GM12878 (cell line): ENCODE measurements around the gene TTLL10. TPM values are rescaled to one million over a fixed set of nuclear protein-coding genes. Genes with fewer than 3 reads are reported as not detected.
A peak's percentile ranks its signal among the peaks of the same experiment; 100 is the strongest.

Experiments
- BHLHE40 ChIP-seq, 2 experiments: fragments of 450-650 bp in 1 of 2; IDR thresholded peaks; 2 replicates each; pipeline ENCODE4 v1.6.1; 2011 to 2017; ENCODE audit warnings: low read depth in 2 of 2, borderline replicate concordance in 1 of 2, improper control_type of control experiment in 1 of 2, low read length in 1 of 2, mild to moderate bottlenecking in 1 of 2
- CEBPB ChIP-seq, 2 experiments: fragments of 150-350 bp in 1 of 2; IDR thresholded peaks; 2 replicates each; pipeline ENCODE4 v1.6.1; 2012 to 2014; ENCODE audit warnings: low read depth in 2 of 2, low read length in 2 of 2, borderline replicate concordance in 1 of 2, inconsistent platforms in 1 of 2
- CREB1 ChIP-seq: IDR thresholded peaks from 2 replicates; pipeline ENCODE4 v1.6.1; 2012; ENCODE audit warnings: low read depth, mild to moderate bottlenecking, inconsistent platforms
- ESRRA ChIP-seq: IDR thresholded peaks from 2 replicates; pipeline ENCODE4 v1.6.1; 2012; ENCODE audit warnings: mild to moderate bottlenecking, low read length, improper control_type of control experiment
- JUND ChIP-seq: IDR thresholded peaks from 2 replicates; pipeline ENCODE4 v1.6.1; 2012; ENCODE audit warnings: low read depth, mild to moderate bottlenecking, low read length, improper control_type of control experiment, moderate library complexity
- MTA2 ChIP-seq: fragments of 450-650 bp; IDR thresholded peaks from 2 replicates; pipeline ENCODE4 v1.6.1; 2016; ENCODE audit warnings: low read depth, mild to moderate bottlenecking, moderate library complexity
- NR2C1 ChIP-seq: fragments of 450-650 bp; IDR thresholded peaks from 2 replicates; pipeline ENCODE4 v1.6.1; 2017; ENCODE audit warnings: antibody characterized with exemption, mild to moderate bottlenecking, moderate library complexity
- PAX8 ChIP-seq: fragments of 450-650 bp; IDR thresholded peaks from 2 replicates; pipeline ENCODE4 v1.6.1; 2017; ENCODE audit warnings: mild to moderate bottlenecking, moderate library complexity
- POLR2AphosphoS2 ChIP-seq: IDR thresholded peaks from 2 replicates; pipeline ENCODE4 v1.6.1; 2011; ENCODE audit warnings: low read depth, mild to moderate bottlenecking, low read length, improper control_type of control experiment, moderate library complexity
- RBBP5 ChIP-seq: fragments of 200-600 bp; sonication (generic); conservative IDR thresholded peaks from 2 replicates; pipeline ENCODE4 v1.6.1; 2016
- RELA ChIP-seq: fragments of 450-650 bp; IDR thresholded peaks from 2 replicates; pipeline ENCODE4 v1.8.0; 2014; ENCODE audit warnings: borderline replicate concordance; ENCODE audit not compliant: partially characterized antibody
- RFX5 ChIP-seq: IDR thresholded peaks from 2 replicates; pipeline ENCODE4 v1.6.1; 2011; ENCODE audit warnings: low read depth, low read length, improper control_type of control experiment
- RUNX3 ChIP-seq: IDR thresholded peaks from 2 replicates; pipeline ENCODE4 v1.6.1; 2012; ENCODE audit warnings: low read length, inconsistent platforms
- polyA plus RNA-seq, 11 experiments: library from polyadenylated mRNA; depleted of rRNA in 4 of 11; unstranded in 6 of 11; stranded (reverse) in 5 of 11; fragments of >200 nt; fragmentation: Nextera tagmentation in 4 of 11; fragmentation: Illumina TruSeq in 1 of 11; extraction: Ambion mirVana in 4 of 11; extraction: Trizol in 1 of 11; gene quantifications; 1 replicate in 1 of 11; 2 replicates in 10 of 11; pipeline versions ENCODE4 v1.2.1 to v1.2.3, GENCODE V29; 2011 to 2016; ENCODE audit warnings: inconsistent platforms in 2 of 11, missing spikeins in 2 of 11, low read depth in 1 of 11
- total RNA-seq, 4 experiments: library from RNA; depleted of rRNA in 3 of 4; stranded (reverse); fragments of >200 nt in 3 of 4; fragmentation: Illumina TruSeq in 1 of 4; extraction: Trizol in 1 of 4; gene quantifications; 2 replicates each; pipeline versions ENCODE4 v1.2.1 to v1.2.3, GENCODE V29; 2013 to 2021
- TF ChIP-seq, protein P1 (sequence below): fragments of 150-350 bp; IDR thresholded peaks from 2 replicates; pipeline ENCODE4 v1.6.1; 2016; ENCODE audit warnings: low read depth, low read length
- TF ChIP-seq, protein P2 (sequence below): fragments of 450-650 bp; IDR thresholded peaks from 2 replicates; pipeline ENCODE4 v1.6.1; 2017; ENCODE audit warnings: mild to moderate bottlenecking, moderate library complexity
- TF ChIP-seq, protein P3 (sequence below): fragments of 450-650 bp; IDR thresholded peaks from 2 replicates; pipeline ENCODE4 v1.6.1; 2014; ENCODE audit warnings: mild to moderate bottlenecking
- TF ChIP-seq, protein P4 (sequence below): fragments of 450-650 bp; IDR thresholded peaks from 2 replicates; pipeline ENCODE4 v1.6.1; 2017; ENCODE audit warnings: antibody characterized with exemption, mild to moderate bottlenecking, moderate library complexity

TTLL10 gene
- total and polyA plus RNA-seq, 10 of the 15 experiments (the other 5 are each of a cell fraction or from before 2014, with no cell fraction given), result not detected

DNA sequence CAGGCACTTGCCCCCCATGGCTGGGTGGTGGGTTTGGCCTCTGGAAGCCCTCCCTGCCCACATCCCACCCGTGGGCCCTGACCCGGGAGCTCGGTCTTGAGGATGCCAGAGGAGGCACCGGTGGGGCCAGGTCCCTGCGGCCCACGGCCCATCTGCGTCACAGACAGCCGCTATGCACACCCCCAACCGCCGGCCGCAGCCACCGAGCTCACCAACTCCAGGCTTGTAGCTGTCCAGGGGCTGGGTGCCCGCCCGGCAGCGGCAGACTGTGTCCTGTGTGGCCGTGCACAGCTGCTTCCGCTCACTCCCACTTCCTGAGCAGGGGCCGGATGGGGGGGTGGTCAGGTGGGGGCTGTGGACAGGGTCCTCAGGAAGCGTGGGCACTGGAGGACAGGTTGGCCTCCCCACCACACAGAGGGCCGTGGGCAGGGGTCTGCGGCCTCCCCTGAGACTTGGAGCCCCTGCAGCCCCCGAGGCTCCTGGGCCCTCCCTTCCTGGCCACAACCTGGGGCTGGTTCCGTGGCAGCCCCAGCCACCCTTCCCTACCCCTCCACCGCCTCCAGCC is 39.2 kb downstream of the TTLL10 start (continued):
- TF ChIP-seq, protein P1, sequence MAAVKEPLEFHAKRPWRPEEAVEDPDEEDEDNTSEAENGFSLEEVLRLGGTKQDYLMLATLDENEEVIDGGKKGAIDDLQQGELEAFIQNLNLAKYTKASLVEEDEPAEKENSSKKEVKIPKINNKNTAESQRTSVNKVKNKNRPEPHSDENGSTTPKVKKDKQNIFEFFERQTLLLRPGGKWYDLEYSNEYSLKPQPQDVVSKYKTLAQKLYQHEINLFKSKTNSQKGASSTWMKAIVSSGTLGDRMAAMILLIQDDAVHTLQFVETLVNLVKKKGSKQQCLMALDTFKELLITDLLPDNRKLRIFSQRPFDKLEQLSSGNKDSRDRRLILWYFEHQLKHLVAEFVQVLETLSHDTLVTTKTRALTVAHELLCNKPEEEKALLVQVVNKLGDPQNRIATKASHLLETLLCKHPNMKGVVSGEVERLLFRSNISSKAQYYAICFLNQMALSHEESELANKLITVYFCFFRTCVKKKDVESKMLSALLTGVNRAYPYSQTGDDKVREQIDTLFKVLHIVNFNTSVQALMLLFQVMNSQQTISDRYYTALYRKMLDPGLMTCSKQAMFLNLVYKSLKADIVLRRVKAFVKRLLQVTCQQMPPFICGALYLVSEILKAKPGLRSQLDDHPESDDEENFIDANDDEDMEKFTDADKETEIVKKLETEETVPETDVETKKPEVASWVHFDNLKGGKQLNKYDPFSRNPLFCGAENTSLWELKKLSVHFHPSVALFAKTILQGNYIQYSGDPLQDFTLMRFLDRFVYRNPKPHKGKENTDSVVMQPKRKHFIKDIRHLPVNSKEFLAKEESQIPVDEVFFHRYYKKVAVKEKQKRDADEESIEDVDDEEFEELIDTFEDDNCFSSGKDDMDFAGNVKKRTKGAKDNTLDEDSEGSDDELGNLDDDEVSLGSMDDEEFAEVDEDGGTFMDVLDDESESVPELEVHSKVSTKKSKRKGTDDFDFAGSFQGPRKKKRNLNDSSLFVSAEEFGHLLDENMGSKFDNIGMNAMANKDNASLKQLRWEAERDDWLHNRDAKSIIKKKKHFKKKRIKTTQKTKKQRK, result no peak
- TF ChIP-seq RELA (no peak), RFX5 (no peak), RBBP5 (no peak), POLR2AphosphoS2 (no peak), CEBPB (IDR thresholded peaks at IDR 0.05; ENCODE audit: borderline replicate concordance in 1 of 2, low read depth in 2 of 2, low read length in 2 of 2) (no peak), CREB1 (no peak), JUND (no peak), PAX8 (no peak), MTA2 (peak; percentile 53; the same call in 1 of the 2 replicates), RUNX3 (peak; percentile 16; the same call in 1 of the 2 replicates), NR2C1 (no peak), ESRRA (no peak), BHLHE40 (IDR thresholded peaks at IDR 0.05; ENCODE audit: borderline replicate concordance in 1 of 2, low read depth in 2 of 2, low read length in 1 of 2) (peak; percentile 52 to 73; a peak in 3 of 4 replicates)
- TF ChIP-seq, protein P2, sequence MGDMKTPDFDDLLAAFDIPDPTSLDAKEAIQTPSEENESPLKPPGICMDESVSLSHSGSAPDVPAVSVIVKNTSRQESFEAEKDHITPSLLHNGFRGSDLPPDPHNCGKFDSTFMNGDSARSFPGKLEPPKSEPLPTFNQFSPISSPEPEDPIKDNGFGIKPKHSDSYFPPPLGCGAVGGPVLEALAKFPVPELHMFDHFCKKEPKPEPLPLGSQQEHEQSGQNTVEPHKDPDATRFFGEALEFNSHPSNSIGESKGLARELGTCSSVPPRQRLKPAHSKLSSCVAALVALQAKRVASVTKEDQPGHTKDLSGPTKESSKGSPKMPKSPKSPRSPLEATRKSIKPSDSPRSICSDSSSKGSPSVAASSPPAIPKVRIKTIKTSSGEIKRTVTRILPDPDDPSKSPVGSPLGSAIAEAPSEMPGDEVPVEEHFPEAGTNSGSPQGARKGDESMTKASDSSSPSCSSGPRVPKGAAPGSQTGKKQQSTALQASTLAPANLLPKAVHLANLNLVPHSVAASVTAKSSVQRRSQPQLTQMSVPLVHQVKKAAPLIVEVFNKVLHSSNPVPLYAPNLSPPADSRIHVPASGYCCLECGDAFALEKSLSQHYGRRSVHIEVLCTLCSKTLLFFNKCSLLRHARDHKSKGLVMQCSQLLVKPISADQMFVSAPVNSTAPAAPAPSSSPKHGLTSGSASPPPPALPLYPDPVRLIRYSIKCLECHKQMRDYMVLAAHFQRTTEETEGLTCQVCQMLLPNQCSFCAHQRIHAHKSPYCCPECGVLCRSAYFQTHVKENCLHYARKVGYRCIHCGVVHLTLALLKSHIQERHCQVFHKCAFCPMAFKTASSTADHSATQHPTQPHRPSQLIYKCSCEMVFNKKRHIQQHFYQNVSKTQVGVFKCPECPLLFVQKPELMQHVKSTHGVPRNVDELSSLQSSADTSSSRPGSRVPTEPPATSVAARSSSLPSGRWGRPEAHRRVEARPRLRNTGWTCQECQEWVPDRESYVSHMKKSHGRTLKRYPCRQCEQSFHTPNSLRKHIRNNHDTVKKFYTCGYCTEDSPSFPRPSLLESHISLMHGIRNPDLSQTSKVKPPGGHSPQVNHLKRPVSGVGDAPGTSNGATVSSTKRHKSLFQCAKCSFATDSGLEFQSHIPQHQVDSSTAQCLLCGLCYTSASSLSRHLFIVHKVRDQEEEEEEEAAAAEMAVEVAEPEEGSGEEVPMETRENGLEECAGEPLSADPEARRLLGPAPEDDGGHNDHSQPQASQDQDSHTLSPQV, result no peak
- TF ChIP-seq, protein P3, sequence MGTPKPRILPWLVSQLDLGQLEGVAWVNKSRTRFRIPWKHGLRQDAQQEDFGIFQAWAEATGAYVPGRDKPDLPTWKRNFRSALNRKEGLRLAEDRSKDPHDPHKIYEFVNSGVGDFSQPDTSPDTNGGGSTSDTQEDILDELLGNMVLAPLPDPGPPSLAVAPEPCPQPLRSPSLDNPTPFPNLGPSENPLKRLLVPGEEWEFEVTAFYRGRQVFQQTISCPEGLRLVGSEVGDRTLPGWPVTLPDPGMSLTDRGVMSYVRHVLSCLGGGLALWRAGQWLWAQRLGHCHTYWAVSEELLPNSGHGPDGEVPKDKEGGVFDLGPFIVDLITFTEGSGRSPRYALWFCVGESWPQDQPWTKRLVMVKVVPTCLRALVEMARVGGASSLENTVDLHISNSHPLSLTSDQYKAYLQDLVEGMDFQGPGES, result no peak
- TF ChIP-seq, protein P4, sequence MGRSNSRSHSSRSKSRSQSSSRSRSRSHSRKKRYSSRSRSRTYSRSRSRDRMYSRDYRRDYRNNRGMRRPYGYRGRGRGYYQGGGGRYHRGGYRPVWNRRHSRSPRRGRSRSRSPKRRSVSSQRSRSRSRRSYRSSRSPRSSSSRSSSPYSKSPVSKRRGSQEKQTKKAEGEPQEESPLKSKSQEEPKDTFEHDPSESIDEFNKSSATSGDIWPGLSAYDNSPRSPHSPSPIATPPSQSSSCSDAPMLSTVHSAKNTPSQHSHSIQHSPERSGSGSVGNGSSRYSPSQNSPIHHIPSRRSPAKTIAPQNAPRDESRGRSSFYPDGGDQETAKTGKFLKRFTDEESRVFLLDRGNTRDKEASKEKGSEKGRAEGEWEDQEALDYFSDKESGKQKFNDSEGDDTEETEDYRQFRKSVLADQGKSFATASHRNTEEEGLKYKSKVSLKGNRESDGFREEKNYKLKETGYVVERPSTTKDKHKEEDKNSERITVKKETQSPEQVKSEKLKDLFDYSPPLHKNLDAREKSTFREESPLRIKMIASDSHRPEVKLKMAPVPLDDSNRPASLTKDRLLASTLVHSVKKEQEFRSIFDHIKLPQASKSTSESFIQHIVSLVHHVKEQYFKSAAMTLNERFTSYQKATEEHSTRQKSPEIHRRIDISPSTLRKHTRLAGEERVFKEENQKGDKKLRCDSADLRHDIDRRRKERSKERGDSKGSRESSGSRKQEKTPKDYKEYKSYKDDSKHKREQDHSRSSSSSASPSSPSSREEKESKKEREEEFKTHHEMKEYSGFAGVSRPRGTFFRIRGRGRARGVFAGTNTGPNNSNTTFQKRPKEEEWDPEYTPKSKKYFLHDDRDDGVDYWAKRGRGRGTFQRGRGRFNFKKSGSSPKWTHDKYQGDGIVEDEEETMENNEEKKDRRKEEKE, result no peak
